ENCODE results near the gene SLC10A7.
A peak's percentile ranks its signal among the peaks of the same experiment; 100 is the strongest.

DNA sequence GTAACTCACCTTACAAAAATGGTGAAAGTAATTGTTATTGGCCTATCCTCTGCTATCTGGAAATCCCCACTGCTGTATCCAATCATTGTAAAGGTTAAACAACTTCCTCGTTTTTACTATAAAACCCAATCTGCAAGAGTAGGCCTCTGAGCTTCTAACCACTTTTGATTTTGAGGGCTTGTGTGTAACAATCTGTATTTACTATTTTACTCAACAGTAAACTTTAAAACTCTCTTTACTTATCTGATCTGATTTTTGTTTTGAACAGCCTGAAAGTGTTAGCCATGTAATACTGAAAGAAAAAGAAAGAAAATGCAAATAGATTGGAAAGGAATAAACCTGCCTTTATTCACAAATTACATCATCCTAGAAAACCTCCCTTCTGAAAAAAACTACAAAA is 63.1 kb downstream of the SLC10A7 start:
- TF ChIP-seq CUX1 (IDR thresholded peaks at IDR 0.05; ENCODE audit: insufficient replicate concordance, low read depth, low read length) = no peak
- TF ChIP-seq PML (IDR thresholded peaks at IDR 0.05; ENCODE audit: low read length) = no peak
- no peak for TF ChIP-seq YY1 (IDR thresholded peaks at IDR 0.05; ENCODE audit: low read depth, low read length)
- no peak for TF ChIP-seq CTCF (IDR thresholded peaks at IDR 0.05 in 2 of 3, conservative IDR thresholded peaks at IDR 0.05 in 1 of 3; ENCODE audit: control insufficient read depth in 2 of 3, extremely low read depth in 1 of 3, insufficient read depth in 1 of 3, low read depth in 3 of 3, low read length in 3 of 3)
- TF ChIP-seq POLR2A (IDR thresholded peaks at IDR 0.05; ENCODE audit: low read depth, low read length) = no peak
- no peak for TF ChIP-seq EP300 (IDR thresholded peaks at IDR 0.05; ENCODE audit: borderline replicate concordance in 1 of 2, control insufficient read depth in 1 of 2, low read depth in 2 of 2, low read length in 2 of 2)
- TF ChIP-seq NFIC (IDR thresholded peaks at IDR 0.05; ENCODE audit: low read depth, low read length) = peak; percentile 71
